ENCODE results near the gene SCAF1. TPM values are rescaled to one million over a fixed set of nuclear protein-coding genes. Genes with fewer than 3 reads are reported as not detected.
A peak's percentile ranks its signal among the peaks of the same experiment; 100 is the strongest.

SCAF1 gene
- total and polyA plus RNA-seq, 2 donors (not counting 1 experiment from before 2014, with no cell fraction given) = 17.1 to 68.3 TPM

DNA sequence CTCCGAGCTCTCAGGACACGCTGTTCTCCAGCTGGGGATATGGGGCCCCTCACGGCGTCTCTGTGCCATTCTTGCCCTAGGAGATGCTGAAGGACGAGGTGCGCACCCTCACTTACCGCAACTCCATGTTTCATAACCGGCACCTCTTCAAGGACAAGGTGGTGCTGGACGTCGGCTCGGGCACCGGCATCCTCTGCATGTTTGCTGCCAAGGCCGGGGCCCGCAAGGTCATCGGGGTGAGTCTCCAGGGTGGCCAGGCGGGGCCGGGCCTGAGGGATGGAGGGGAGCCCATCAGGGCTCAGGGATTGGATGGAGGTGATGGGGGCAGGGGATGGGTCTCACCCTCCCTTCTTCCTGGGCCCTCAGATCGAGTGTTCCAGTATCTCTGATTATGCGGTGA, 39.8 kb downstream of the SCAF1 start:
- POLR2A ChIA-PET = no interaction called here
- intact Hi-C loops (cut with micrococcal nuclease) = no loop called here

DNA sequence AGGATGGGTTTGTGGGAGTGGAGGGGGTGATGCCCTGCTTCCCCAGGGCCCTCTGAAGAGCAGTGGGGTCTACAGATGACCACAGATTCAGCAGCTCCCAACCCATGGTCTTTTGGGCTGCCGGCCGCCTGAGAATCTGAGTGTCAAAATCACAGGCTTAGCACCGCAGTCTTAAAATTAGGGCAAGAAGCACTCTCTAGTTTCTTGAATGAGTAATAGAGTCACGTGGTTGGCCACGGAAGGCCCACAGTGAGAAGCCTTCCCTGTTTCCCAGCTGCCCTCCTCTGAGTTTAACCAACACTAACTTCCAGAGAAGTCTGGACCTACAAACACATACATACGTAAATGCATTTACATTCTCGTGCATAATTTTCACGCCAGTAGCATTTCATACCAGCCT, 40.3 kb downstream of the SCAF1 start:
- 97% methylated on average over 6 of the region's 8 CpGs for WGBS (ENCODE audit: insufficient coverage)
- Histone ChIP-seq H3K4me3 (ENCODE audit: control extremely low read depth in 1 of 5, extremely low read depth in 1 of 5, insufficient read depth in 1 of 5, low read depth in 2 of 5, low read length in 4 of 5) (no peak overlapping the region), H3K9ac (ENCODE audit: low read length) (no peak overlapping the region), H3K9me3 (ENCODE audit: control extremely low read depth in 1 of 3, control insufficient read depth in 2 of 3, insufficient read depth in 1 of 3, low read length in 2 of 3) (no peaks in the 10 kb centered on the region), H3K4me2 (replicated peaks; ENCODE audit: low read depth, low read length, poor library complexity, severe bottlenecking) (no peak overlapping the region), H3K36me3 (replicated peaks in 1 of 2; ENCODE audit: control extremely low read depth in 1 of 2, control insufficient read depth in 1 of 2, extremely low read depth in 1 of 2, insufficient read depth in 2 of 2, low read length in 1 of 2) (peaks cover 0 to 59% of the 10 kb centered on the region in 2 experiments), H2AFZ (ENCODE audit: insufficient read depth, low read depth, low read length, poor library complexity, severe bottlenecking) (no peak overlapping the region), H3K4me1 (ENCODE audit: control insufficient read depth in 2 of 2, insufficient read depth in 2 of 2, low read length in 2 of 2) (peaks cover 26 to 33% of the 10 kb centered on the region in 2 donors), H3K27me3 (replicated peaks in 1 of 4; ENCODE audit: control extremely low read depth in 1 of 4, control insufficient read depth in 3 of 4, insufficient read depth in 4 of 4, low read length in 3 of 4) (no peaks in the 10 kb centered on the region), H3K79me2 (ENCODE audit: control insufficient read depth, insufficient read depth, low read length) (peaks cover 59% of the 10 kb centered on the region), H3K27ac (ENCODE audit: low read length in 2 of 2) (no peak overlapping the region), H4K20me1 (ENCODE audit: control insufficient read depth, insufficient read depth, low read length, poor library complexity, severe bottlenecking) (peaks cover 82% of the 10 kb centered on the region)
- H3K9me3 Mint-ChIP-seq (ENCODE audit: insufficient read depth) = no peaks in the 10 kb centered on the region
- intact Hi-C loops (cut with micrococcal nuclease) = no loop called here
- ATAC-seq (ENCODE audit: low read depth) (no peak), DNase-seq (no peak)
- H3K27me3 Mint-ChIP-seq = no peaks in the 10 kb centered on the region
- H3K4me1 Mint-ChIP-seq = peaks cover 30% of the 10 kb centered on the region
- H3K4me3 Mint-ChIP-seq = no peak overlapping the region
- ChIA-PET POLR2A (no interaction called here), CTCF (interaction anchor here (1.9 kb wide), 1 partner anchor 10 kb away, joined by 8 read pairs; no protein-coding TSS in a partner anchor)
- TF ChIP-seq EZH2 (IDR thresholded peaks at IDR 0.05; ENCODE audit: borderline replicate concordance, insufficient read depth, low read depth, low read length, poor library complexity, severe bottlenecking) = no peak
- TF ChIP-seq, protein P1, sequence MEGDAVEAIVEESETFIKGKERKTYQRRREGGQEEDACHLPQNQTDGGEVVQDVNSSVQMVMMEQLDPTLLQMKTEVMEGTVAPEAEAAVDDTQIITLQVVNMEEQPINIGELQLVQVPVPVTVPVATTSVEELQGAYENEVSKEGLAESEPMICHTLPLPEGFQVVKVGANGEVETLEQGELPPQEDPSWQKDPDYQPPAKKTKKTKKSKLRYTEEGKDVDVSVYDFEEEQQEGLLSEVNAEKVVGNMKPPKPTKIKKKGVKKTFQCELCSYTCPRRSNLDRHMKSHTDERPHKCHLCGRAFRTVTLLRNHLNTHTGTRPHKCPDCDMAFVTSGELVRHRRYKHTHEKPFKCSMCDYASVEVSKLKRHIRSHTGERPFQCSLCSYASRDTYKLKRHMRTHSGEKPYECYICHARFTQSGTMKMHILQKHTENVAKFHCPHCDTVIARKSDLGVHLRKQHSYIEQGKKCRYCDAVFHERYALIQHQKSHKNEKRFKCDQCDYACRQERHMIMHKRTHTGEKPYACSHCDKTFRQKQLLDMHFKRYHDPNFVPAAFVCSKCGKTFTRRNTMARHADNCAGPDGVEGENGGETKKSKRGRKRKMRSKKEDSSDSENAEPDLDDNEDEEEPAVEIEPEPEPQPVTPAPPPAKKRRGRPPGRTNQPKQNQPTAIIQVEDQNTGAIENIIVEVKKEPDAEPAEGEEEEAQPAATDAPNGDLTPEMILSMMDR (IDR thresholded peaks at IDR 0.05) = no peak
- peak overlapping the region; percentile 15 for H3K27ac Mint-ChIP-seq

More for the DNA sequence above, 39.8 kb downstream of the SCAF1 start:
- Histone ChIP-seq H3K36me3 (replicated peaks in 1 of 2; ENCODE audit: control extremely low read depth in 1 of 2, control insufficient read depth in 1 of 2, extremely low read depth in 1 of 2, insufficient read depth in 2 of 2, low read length in 1 of 2) (peaks cover 0 to 55% of the 10 kb centered on the region in 2 experiments), H3K9ac (ENCODE audit: low read length) (no peak overlapping the region), H2AFZ (ENCODE audit: insufficient read depth, low read depth, low read length, poor library complexity, severe bottlenecking) (no peak overlapping the region), H3K79me2 (ENCODE audit: control insufficient read depth, insufficient read depth, low read length) (peaks cover 61% of the 10 kb centered on the region), H3K4me3 (ENCODE audit: control extremely low read depth in 1 of 5, extremely low read depth in 1 of 5, insufficient read depth in 1 of 5, low read depth in 2 of 5, low read length in 4 of 5) (no peak overlapping the region), H3K4me1 (ENCODE audit: control insufficient read depth in 2 of 2, insufficient read depth in 2 of 2, low read length in 2 of 2) (peaks cover 26 to 33% of the 10 kb centered on the region in 2 donors), H3K4me2 (replicated peaks; ENCODE audit: low read depth, low read length, poor library complexity, severe bottlenecking) (no peak overlapping the region), H3K9me3 (ENCODE audit: control extremely low read depth in 1 of 3, control insufficient read depth in 2 of 3, insufficient read depth in 1 of 3, low read length in 2 of 3) (no peaks in the 10 kb centered on the region), H3K27ac (ENCODE audit: low read length in 2 of 2) (no peak overlapping the region), H3K27me3 (replicated peaks in 1 of 4; ENCODE audit: control extremely low read depth in 1 of 4, control insufficient read depth in 3 of 4, insufficient read depth in 4 of 4, low read length in 3 of 4) (no peaks in the 10 kb centered on the region), H4K20me1 (ENCODE audit: control insufficient read depth, insufficient read depth, low read length, poor library complexity, severe bottlenecking) (peaks cover 84% of the 10 kb centered on the region)
- H3K4me1 Mint-ChIP-seq = peaks cover 34% of the 10 kb centered on the region
- DNase-seq (peak; percentile 25), ATAC-seq (ENCODE audit: low read depth) (no peak)
- no peaks in the 10 kb centered on the region for H3K9me3 Mint-ChIP-seq (ENCODE audit: insufficient read depth)
- CTCF ChIA-PET = interaction anchor here (0.6 to 1.9 kb wide), 5 partner anchors 10 to 177 kb away, joined by 3 to 8 read pairs (median 7); partner anchors contain the start of genes NOSIP and PRRG2
- H3K4me3 Mint-ChIP-seq = no peak overlapping the region
- H3K27me3 Mint-ChIP-seq = no peaks in the 10 kb centered on the region
- TF ChIP-seq, protein P1 (IDR thresholded peaks at IDR 0.05) = no peak
- TF ChIP-seq EZH2 (IDR thresholded peaks at IDR 0.05; ENCODE audit: borderline replicate concordance, insufficient read depth, low read depth, low read length, poor library complexity, severe bottlenecking) = no peak
- 98% methylated on average over 16 of the region's 19 CpGs for WGBS (ENCODE audit: insufficient coverage)
- H3K27ac Mint-ChIP-seq = peak overlapping the region; percentile 15
